Stimulated activated CD8-positive, alpha-beta memory T cell treated with anti-CD3 and anti-CD28 coated beads, Interleukin-15, amount 100 ng/mL, for 24 hours (primary cell): Measurements from ENCODE around the gene POLD1.

Source experiments
- DNase-seq: peaks from one replicate; pipeline ENCODE4 v3.0.0-alpha.2; 2020; ENCODE audit warnings: low read depth

Gene POLD1

DNA sequence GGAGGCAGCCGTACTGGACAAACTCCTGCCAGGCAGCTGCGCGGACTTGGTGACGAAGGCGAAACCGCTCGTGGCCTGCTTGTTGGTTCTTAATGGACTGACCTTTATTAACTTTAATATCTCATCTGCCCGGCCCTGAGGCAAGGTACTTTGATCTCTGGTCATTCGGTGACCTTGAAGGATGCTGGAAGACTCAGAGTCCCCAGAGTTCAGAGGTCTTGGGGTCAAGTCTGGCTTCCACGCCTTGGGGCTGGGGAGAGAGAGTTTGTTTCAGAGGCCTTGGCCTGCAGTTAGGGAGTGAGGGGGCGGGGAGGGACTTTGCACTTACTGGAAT is 82.5 kb downstream of the POLD1 start:
- no peak for DNase-seq

DNA sequence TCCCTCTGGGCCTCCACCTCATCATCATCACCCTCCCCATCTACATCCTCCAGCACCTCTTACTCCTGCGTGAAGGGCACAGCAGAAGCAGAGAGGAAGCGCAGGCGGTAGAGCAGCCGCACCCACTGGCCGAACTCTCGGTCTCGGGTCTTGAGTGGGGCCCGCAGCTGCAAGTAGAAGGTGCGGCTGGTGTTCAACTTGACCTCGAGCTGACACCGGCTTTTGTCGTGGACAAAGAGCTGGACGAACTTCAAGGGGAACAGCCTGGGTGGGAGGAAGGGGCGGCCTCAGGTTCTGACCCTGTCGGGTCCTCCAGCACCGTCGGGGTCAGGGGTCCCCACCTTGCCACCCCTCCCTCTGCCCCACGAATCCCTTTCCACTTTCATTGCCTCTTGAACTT is 83.4 kb downstream of the POLD1 start:
- no peak for DNase-seq
